ENCODE data around the gene PSMA7.

PSMA7 gene

GRCh38 chr20:62143081-62143956 is at the start of gene PSMA7, which contains the start of gene SS18L1:
Gene PSMA7, minus strand, starts transcription at chr20:62143394. Its CDS starts 91 bp downstream, at chr20:62143303.
Gene SS18L1, plus strand, starts transcription at chr20:62143769. Its CDS starts 52 bp downstream, at chr20:62143821.
- DNase-seq (ENCODE audit: low read depth, low spot score) = peak; percentile 54

- DNase-seq (ENCODE audit: low read depth, low spot score) = no peak
Observed at GRCh38 chr20:62192635-62193034, 49.4 kb upstream of the PSMA7 start.

GRCh38 chr20:62191781-62192559 is 48.8 kb upstream of the PSMA7 start:
- no peak for DNase-seq (ENCODE audit: low read depth, low spot score)

GRCh38 chr20:62190639-62191411 is 47.6 kb upstream of the PSMA7 start:
- DNase-seq (ENCODE audit: low read depth, low spot score) = no peak

GRCh38 chr20:62186887-62187866 is 44.0 kb upstream of the PSMA7 start:
- DNase-seq (ENCODE audit: low read depth, low spot score) = no peak

- DNase-seq (ENCODE audit: low read depth, low spot score) = no peak
Observed at GRCh38 chr20:62186096-62186426, 42.9 kb upstream of the PSMA7 start.

GRCh38 chr20:62183426-62184142 is 40.4 kb upstream of the PSMA7 start:
- DNase-seq (ENCODE audit: low read depth, low spot score) = no peak

- peak; percentile 86 for DNase-seq (ENCODE audit: low read depth, low spot score)
Observed at GRCh38 chr20:62182469-62183425, 39.6 kb upstream of the PSMA7 start, which contains the start of gene MTG2. Gene MTG2, plus strand, starts transcription at chr20:62183028. Its CDS starts 10,393 bp downstream, at chr20:62193421.

- DNase-seq (ENCODE audit: low read depth, low spot score) = no peak
Observed at GRCh38 chr20:62181808-62182207, 38.6 kb upstream of the PSMA7 start.

GRCh38 chr20:62179162-62179504 is 35.9 kb upstream of the PSMA7 start:
- DNase-seq (ENCODE audit: low read depth, low spot score) = no peak

- no peak for DNase-seq (ENCODE audit: low read depth, low spot score)
Observed at GRCh38 chr20:62178316-62179161, 35.3 kb upstream of the PSMA7 start.

- no peak for DNase-seq (ENCODE audit: low read depth, low spot score)
Observed at GRCh38 chr20:62177307-62177706, 34.1 kb upstream of the PSMA7 start.

- no peak for DNase-seq (ENCODE audit: low read depth, low spot score)
Observed at GRCh38 chr20:62176866-62177265, 33.7 kb upstream of the PSMA7 start.

- DNase-seq (ENCODE audit: low read depth, low spot score) = no peak
Observed at GRCh38 chr20:62175711-62176110, 32.5 kb upstream of the PSMA7 start.

- DNase-seq (ENCODE audit: low read depth, low spot score) = no peak
Observed at GRCh38 chr20:62174870-62175624, 31.9 kb upstream of the PSMA7 start.

GRCh38 chr20:62174021-62174804 is 31.0 kb upstream of the PSMA7 start:
- no peak for DNase-seq (ENCODE audit: low read depth, low spot score)
